Hepatocyte (in vitro differentiated cells): ENCODE measurements around the gene TUBA8. TPM values are rescaled to one million over a fixed set of nuclear protein-coding genes. Genes with fewer than 3 reads are reported as not detected.

ENCODE experiments used
- DNase-seq: peaks from one replicate; pipeline ENCODE4 v3.0.0-alpha.2; 2016; ENCODE audit warnings: low spot score
- H2AFZ ChIP-seq: fragments of 200-600 bp; sonication (generic); 2 replicates; pipeline ENCODE4 v1.6.0; 2016; ENCODE audit warnings: antibody characterized with exemption, mild to moderate bottlenecking
- H3K27ac ChIP-seq: fragments of 200-600 bp; sonication (generic); 2 replicates; pipeline ENCODE4 v1.5.1; 2016; ENCODE audit warnings: mild to moderate bottlenecking
- H3K27me3 ChIP-seq: fragments of 200-600 bp; sonication (generic); 2 replicates; pipeline ENCODE4 v1.6.1; 2016
- H3K36me3 ChIP-seq: fragments of 200-600 bp; sonication (generic); replicated peaks from 2 replicates; pipeline ENCODE4 v1.5.1; 2016; ENCODE audit warnings: low read depth; ENCODE audit not compliant: insufficient read depth
- H3K4me1 ChIP-seq: fragments of 200-600 bp; sonication (generic); 2 replicates; pipeline ENCODE4 v1.5.1; 2016; ENCODE audit warnings: mild to moderate bottlenecking, moderate library complexity; ENCODE audit not compliant: insufficient read depth
- H3K4me2 ChIP-seq: fragments of 200-600 bp; sonication (generic); 2 replicates; pipeline ENCODE4 v1.6.0; 2016
- H3K4me3 ChIP-seq: fragments of 200-600 bp; sonication (generic); 2 replicates; pipeline ENCODE4 v1.5.1; 2016; ENCODE audit warnings: mild to moderate bottlenecking
- H3K79me2 ChIP-seq: fragments of 200-600 bp; sonication (generic); 2 replicates; pipeline ENCODE4 v1.6.0; 2017; ENCODE audit warnings: mild to moderate bottlenecking
- H3K9me2 ChIP-seq: fragments of 200-600 bp; sonication (generic); replicated peaks from 2 replicates; pipeline ENCODE4 v1.6.0; 2017; ENCODE audit warnings: mild to moderate bottlenecking; ENCODE audit not compliant: insufficient read depth
- H3K9me3 ChIP-seq: fragments of 200-600 bp; sonication (generic); 2 replicates; pipeline ENCODE4 v1.5.1; 2016; ENCODE audit warnings: low read depth, mild to moderate bottlenecking
- H4K20me1 ChIP-seq: fragments of 200-600 bp; sonication (generic); 2 replicates; pipeline ENCODE4 v1.6.0; 2016; ENCODE audit warnings: mild to moderate bottlenecking; ENCODE audit not compliant: insufficient read depth, poor library complexity, severe bottlenecking
- EZH2 ChIP-seq: fragments of 200-600 bp; sonication (generic); IDR thresholded peaks from 2 replicates; pipeline ENCODE4 v1.6.1; 2016; ENCODE audit warnings: antibody characterized with exemption, mild to moderate bottlenecking, borderline replicate concordance
- EZH2phosphoT487 ChIP-seq: fragments of 200-600 bp; sonication (generic); IDR thresholded peaks from one replicate; pipeline ENCODE4 v1.6.1; 2018; ENCODE audit warnings: antibody characterized with exemption, mild to moderate bottlenecking, low read depth, moderate library complexity; ENCODE audit not compliant: unreplicated experiment, severe bottlenecking
- WGBS: methylation state at CpG from one replicate; pipeline ENCODE4 v1.1.6; 2016; ENCODE audit warnings: low lambda C conversion rate; ENCODE audit errors: missing lambda C conversion rate; 5-methylcytosine and 5-hydroxymethylcytosine counted together
- polyA plus RNA-seq: library from polyadenylated mRNA; unstranded; fragments of >200 nt; fragmentation: Nextera tagmentation; extraction: Ambion mirVana; gene quantifications from 2 replicates; pipeline ENCODE4 v1.2.1, GENCODE V29; 2016
- total RNA-seq: library from RNA; depleted of rRNA; stranded (reverse); fragments of >200 nt; gene quantifications from 2 replicates; pipeline ENCODE4 v1.2.3, GENCODE V29; 2014
- TF ChIP-seq, protein P1 (sequence below): fragments of 200-600 bp; sonication (generic); IDR thresholded peaks from 2 replicates; pipeline ENCODE4 v1.5.1; 2016; ENCODE audit warnings: antibody characterized with exemption, mild to moderate bottlenecking; ENCODE audit not compliant: poor library complexity

The TUBA8 gene
- total and polyA plus RNA-seq, 2 experiments from 2014 or later: 0.46 to 1.5 TPM

DNA sequence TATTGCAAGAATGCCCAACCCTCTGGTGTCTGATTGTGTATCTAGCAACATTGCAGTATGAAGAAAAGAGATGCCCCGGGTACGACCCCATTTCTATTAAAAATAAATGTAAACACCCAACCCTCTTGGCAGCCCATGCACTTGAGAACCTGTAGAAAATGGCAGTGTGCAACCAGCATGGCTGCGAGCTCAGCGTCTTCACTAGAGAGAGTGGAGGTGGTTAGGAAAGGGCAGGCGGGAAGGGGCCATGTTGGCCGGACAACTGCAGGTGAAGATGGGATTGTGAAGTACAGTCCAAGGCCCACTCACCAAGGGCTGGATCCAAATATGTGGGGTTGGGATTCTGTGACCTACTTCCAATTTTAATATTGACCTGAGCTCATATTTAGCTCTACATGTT lies 16.9 kb upstream of the TUBA8 start:
- no peak for DNase-seq
- no peaks in the 10 kb centered on the region for H3K9me3 ChIP-seq
- H3K79me2 ChIP-seq: peaks cover 3% of the 10 kb centered on the region
- no peak overlapping the region for H3K27ac ChIP-seq
- peaks cover 6% of the 10 kb centered on the region for H3K4me1 ChIP-seq
- H3K27me3 ChIP-seq: no peaks in the 10 kb centered on the region
- H2AFZ ChIP-seq: no peak overlapping the region
- no peak for TF ChIP-seq EZH2
- no peak for TF ChIP-seq EZH2phosphoT487
- TF ChIP-seq, protein P1, sequence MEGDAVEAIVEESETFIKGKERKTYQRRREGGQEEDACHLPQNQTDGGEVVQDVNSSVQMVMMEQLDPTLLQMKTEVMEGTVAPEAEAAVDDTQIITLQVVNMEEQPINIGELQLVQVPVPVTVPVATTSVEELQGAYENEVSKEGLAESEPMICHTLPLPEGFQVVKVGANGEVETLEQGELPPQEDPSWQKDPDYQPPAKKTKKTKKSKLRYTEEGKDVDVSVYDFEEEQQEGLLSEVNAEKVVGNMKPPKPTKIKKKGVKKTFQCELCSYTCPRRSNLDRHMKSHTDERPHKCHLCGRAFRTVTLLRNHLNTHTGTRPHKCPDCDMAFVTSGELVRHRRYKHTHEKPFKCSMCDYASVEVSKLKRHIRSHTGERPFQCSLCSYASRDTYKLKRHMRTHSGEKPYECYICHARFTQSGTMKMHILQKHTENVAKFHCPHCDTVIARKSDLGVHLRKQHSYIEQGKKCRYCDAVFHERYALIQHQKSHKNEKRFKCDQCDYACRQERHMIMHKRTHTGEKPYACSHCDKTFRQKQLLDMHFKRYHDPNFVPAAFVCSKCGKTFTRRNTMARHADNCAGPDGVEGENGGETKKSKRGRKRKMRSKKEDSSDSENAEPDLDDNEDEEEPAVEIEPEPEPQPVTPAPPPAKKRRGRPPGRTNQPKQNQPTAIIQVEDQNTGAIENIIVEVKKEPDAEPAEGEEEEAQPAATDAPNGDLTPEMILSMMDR: no peak
- H4K20me1 ChIP-seq: no peaks in the 10 kb centered on the region
- no peak overlapping the region for H3K4me3 ChIP-seq
- no peak overlapping the region for H3K4me2 ChIP-seq
- no peaks in the 10 kb centered on the region for H3K36me3 ChIP-seq
- 97% methylated on average over 6 of the region's 6 CpGs for WGBS
- H3K9me2 ChIP-seq: no peaks in the 10 kb centered on the region

DNA sequence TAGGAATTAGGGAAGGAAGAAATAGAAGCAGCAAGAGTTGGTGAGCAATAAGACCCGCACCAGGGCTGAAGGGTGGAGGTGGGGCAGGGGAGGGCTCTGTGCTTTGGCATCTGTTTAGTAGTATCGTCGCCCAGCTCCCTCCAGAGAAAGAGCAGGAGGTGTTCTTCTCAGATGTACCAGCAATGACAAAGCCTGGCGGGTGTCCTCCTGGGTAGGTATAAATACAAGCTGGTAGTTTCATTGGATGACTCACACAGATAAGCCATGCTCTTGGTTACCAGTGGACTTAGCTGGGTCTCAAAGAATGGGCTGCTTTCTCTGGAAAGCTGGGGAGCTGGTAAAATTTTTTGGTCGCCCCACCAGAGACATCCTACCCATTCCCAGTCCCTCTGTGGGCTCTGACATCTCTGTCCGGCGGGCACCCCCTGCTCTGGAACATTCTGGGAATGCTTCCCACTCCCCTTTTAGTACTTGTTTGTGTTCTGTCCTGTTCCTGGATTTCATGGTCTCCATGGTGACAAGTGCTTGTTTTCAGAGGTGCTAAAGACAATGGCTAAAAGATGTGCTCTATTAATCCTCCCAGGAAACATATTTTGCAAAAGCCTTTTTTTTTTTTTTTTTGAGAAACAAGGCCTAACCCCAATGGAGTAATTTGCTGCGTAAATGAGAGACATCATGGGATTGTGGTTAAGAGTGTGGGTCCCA lies 15.4 kb upstream of the TUBA8 start:
- WGBS: 97% methylated on average over 8 of the region's 8 CpGs
- H4K20me1 ChIP-seq: no peaks in the 10 kb centered on the region
- H3K36me3 ChIP-seq: no peaks in the 10 kb centered on the region
- TF ChIP-seq, protein P1: no peak
- TF ChIP-seq EZH2: no peak
- no peak for TF ChIP-seq EZH2phosphoT487
- no peak overlapping the region for H3K4me2 ChIP-seq
- H3K27me3 ChIP-seq: no peaks in the 10 kb centered on the region
- H3K79me2 ChIP-seq: peaks cover 3% of the 10 kb centered on the region
- H3K4me1 ChIP-seq: peaks cover 6% of the 10 kb centered on the region
- H3K27ac ChIP-seq: no peak overlapping the region
- H3K9me2 ChIP-seq: no peaks in the 10 kb centered on the region
- no peak overlapping the region for H2AFZ ChIP-seq
- no peak overlapping the region for H3K4me3 ChIP-seq
- DNase-seq: no peak
- H3K9me3 ChIP-seq: no peaks in the 10 kb centered on the region

DNA sequence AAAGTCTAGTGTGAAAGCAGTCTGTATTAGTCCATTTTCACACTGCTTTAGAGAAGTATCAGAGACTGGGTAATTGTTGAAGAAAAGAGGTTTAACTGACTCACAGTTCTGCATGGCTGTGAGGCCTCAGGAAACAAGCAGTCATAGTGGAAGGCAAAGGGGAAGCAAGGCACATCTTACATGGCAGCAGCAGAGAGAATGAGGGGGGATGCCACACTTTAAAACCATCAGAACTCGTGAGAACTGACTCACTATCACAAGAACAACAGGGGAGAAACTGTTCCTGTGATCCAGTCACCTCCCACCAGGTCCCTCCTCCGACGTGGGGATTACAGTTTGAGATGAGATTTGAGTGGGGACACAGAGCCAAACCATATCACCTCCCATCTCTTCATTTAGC lies 13.8 kb upstream of the TUBA8 start:
- DNase-seq: no peak
- Histone ChIP-seq H3K36me3 (no peaks in the 10 kb centered on the region), H3K4me3 (no peak overlapping the region), H3K9me2 (no peaks in the 10 kb centered on the region), H2AFZ (no peak overlapping the region), H4K20me1 (no peaks in the 10 kb centered on the region), H3K4me1 (peaks cover 3% of the 10 kb centered on the region), H3K4me2 (no peak overlapping the region), H3K27ac (no peak overlapping the region), H3K79me2 (peaks cover 3% of the 10 kb centered on the region), H3K9me3 (no peaks in the 10 kb centered on the region), H3K27me3 (no peaks in the 10 kb centered on the region)
- WGBS: 59% methylated on average over 3 of the region's 3 CpGs
- TF ChIP-seq, protein P1: no peak
- TF ChIP-seq EZH2phosphoT487 (no peak), EZH2 (no peak)

DNA sequence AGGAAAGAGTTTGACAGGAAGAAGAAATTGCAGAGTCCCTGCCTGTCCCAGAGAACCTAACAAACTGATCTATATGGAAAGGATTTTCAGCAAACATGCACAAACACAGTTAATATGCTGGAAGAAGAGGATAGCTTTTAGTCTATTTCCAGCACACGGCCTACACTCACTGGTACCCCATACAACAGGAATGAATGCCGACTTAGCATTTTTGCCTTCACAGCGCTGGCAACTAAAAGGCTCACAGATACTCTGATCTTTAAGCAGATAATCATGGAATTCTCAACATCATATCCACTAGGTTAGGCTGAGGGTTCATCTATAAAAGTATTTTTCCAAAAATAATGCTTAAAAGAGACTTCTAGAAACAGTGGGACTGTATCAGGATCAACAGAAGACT lies 9.8 kb upstream of the TUBA8 start:
- H3K4me1 ChIP-seq: no peaks in the 10 kb centered on the region
- 98% methylated on average over 3 of the region's 3 CpGs for WGBS
- H3K9me2 ChIP-seq: no peaks in the 10 kb centered on the region
- H3K79me2 ChIP-seq: no peaks in the 10 kb centered on the region
- H3K27me3 ChIP-seq: no peaks in the 10 kb centered on the region
- H3K4me2 ChIP-seq: no peak overlapping the region
- H3K27ac ChIP-seq: no peak overlapping the region
- no peak for DNase-seq
- no peak overlapping the region for H2AFZ ChIP-seq
- H4K20me1 ChIP-seq: no peaks in the 10 kb centered on the region
- no peaks in the 10 kb centered on the region for H3K36me3 ChIP-seq
- no peak overlapping the region for H3K4me3 ChIP-seq
- no peaks in the 10 kb centered on the region for H3K9me3 ChIP-seq
- TF ChIP-seq EZH2phosphoT487 (no peak), EZH2 (no peak)
- TF ChIP-seq, protein P1: no peak
